Tibial nerve (tissue), 4 donors: ENCODE results near the gene CDC42BPB.

Experiments used
- EP300 ChIP-seq, 2 donors: sonication (generic); formaldehyde crosslinking; IDR thresholded peaks; one replicate each; pipeline ENCODE4 v1.6.1; 2017; ENCODE audit warnings: antibody characterized with exemption in 2 of 2, mild to moderate bottlenecking in 1 of 2
- POLR2A ChIP-seq, 2 donors: fragments of 450-650 bp; IDR thresholded peaks; one replicate each; pipeline ENCODE4 v1.6.1; 2017; ENCODE audit warnings: antibody characterized with exemption in 2 of 2, mild to moderate bottlenecking in 2 of 2, moderate library complexity in 2 of 2
- TF ChIP-seq, protein P1 (sequence below), 5 experiments: fragments of 200-600 bp in 3 of 5; fragments of 450-650 bp in 2 of 5; sonication (generic) in 3 of 5; IDR thresholded peaks; one replicate each; pipeline ENCODE4 v1.5.1; 2016 to 2019; ENCODE audit warnings: antibody characterized with exemption in 5 of 5, mild to moderate bottlenecking in 3 of 5, moderate library complexity in 2 of 5

DNA sequence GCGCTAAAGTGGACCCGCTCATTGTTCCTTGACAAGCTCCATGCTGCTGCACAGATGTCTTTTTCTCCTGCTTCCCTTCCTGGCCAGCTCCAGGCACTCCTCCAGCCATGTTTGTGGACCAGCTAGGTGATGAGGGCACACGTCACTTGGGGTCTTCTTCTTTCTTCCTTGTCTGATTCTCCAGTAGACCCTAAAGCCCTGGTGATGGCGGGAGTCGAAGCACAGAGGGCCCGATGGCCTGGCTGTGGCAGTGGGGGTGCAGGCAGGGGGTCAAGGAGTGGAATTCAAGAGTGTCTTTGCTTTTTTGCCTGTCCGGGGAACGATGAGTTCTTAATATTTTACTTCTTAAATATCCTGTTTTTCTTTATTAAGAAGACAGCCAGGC, 157.8 kb downstream of the CDC42BPB start:
- TF ChIP-seq EP300 (IDR thresholded peaks at IDR 0.05) (no peak), POLR2A (IDR thresholded peaks at IDR 0.05) (no peak)
- TF ChIP-seq, protein P1, sequence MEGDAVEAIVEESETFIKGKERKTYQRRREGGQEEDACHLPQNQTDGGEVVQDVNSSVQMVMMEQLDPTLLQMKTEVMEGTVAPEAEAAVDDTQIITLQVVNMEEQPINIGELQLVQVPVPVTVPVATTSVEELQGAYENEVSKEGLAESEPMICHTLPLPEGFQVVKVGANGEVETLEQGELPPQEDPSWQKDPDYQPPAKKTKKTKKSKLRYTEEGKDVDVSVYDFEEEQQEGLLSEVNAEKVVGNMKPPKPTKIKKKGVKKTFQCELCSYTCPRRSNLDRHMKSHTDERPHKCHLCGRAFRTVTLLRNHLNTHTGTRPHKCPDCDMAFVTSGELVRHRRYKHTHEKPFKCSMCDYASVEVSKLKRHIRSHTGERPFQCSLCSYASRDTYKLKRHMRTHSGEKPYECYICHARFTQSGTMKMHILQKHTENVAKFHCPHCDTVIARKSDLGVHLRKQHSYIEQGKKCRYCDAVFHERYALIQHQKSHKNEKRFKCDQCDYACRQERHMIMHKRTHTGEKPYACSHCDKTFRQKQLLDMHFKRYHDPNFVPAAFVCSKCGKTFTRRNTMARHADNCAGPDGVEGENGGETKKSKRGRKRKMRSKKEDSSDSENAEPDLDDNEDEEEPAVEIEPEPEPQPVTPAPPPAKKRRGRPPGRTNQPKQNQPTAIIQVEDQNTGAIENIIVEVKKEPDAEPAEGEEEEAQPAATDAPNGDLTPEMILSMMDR (IDR thresholded peaks at IDR 0.05), result no peak
